Mammary epithelial cell (primary cell): ENCODE data around the gene INSRR.

ENCODE experiments used
- EZH2 ChIP-seq: IDR thresholded peaks from 2 replicates; pipeline ENCODE4 v1.6.1; 2012; ENCODE audit warnings: low read length, inconsistent platforms, borderline replicate concordance
- TF ChIP-seq, protein P1 (sequence below), 2 donors: IDR thresholded peaks in 1 of 2; conservative IDR thresholded peaks in 1 of 2; 2 replicates each; pipeline ENCODE4 v1.5.1; 2011 to 2012; ENCODE audit warnings: inconsistent platforms in 2 of 2, low read length in 2 of 2, mild to moderate bottlenecking in 2 of 2, control low read depth in 1 of 2, low read depth in 1 of 2; ENCODE audit not compliant: insufficient read depth in 1 of 2; ENCODE audit errors: extremely low read depth in 1 of 2

DNA sequence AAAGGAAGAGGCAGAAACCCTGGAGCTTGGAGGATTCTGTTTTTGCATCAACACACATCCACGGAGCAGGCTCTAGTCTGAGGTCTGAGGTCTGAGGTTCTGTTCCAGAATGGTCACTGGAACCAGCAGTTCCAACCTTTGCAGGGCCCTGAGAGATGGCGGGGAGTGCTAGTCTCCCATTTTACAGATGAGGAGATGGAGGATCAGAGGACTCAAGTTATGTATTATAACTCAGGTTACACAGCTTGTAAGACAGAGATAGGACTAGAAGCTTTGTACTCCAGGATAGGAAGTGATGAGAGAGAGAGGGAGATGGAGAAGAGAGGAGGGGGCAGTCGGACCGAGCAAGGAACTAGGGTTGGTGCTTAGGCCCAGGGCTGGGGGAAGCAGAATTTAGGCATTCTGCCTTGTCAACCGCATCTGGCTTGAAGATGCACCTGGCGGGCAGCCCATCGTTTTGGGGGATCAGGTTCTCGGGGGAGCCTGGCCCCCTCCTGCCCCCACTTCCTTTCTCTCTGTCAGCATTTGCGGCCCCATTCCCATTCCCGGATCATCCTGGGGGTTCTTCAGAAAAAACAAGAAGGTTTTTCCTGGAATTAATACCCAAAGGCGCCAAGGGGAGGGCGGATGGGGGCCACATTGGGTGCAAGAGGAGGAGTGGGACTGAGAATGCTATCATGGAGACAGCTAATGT is 40.2 kb upstream of the INSRR start:
- TF ChIP-seq EZH2 = no peak
- TF ChIP-seq, protein P1, sequence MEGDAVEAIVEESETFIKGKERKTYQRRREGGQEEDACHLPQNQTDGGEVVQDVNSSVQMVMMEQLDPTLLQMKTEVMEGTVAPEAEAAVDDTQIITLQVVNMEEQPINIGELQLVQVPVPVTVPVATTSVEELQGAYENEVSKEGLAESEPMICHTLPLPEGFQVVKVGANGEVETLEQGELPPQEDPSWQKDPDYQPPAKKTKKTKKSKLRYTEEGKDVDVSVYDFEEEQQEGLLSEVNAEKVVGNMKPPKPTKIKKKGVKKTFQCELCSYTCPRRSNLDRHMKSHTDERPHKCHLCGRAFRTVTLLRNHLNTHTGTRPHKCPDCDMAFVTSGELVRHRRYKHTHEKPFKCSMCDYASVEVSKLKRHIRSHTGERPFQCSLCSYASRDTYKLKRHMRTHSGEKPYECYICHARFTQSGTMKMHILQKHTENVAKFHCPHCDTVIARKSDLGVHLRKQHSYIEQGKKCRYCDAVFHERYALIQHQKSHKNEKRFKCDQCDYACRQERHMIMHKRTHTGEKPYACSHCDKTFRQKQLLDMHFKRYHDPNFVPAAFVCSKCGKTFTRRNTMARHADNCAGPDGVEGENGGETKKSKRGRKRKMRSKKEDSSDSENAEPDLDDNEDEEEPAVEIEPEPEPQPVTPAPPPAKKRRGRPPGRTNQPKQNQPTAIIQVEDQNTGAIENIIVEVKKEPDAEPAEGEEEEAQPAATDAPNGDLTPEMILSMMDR (conservative IDR thresholded peaks at IDR 0.05 in 1 of 2, IDR thresholded peaks at IDR 0.05 in 1 of 2; ENCODE audit: extremely low read depth in 1 of 2, insufficient read depth in 1 of 2, low read depth in 1 of 2, low read length in 2 of 2) = no peak
